ENCODE results near the gene COG6. TPM values are rescaled to one million over a fixed set of nuclear protein-coding genes. Genes with fewer than 3 reads are reported as not detected.

Gene COG6
- 13.1 and 16.9 TPM in 2 replicates for polyA plus RNA-seq (2012; rRNA removed)
- 14.8 and 15.9 TPM in 2 replicates for polyA plus RNA-seq (2012; cell fraction: cytosol; rRNA removed)
- polyA plus RNA-seq (2012; cell fraction: nucleus; rRNA removed): 7.9 and 16.7 TPM in 2 replicates

DNA sequence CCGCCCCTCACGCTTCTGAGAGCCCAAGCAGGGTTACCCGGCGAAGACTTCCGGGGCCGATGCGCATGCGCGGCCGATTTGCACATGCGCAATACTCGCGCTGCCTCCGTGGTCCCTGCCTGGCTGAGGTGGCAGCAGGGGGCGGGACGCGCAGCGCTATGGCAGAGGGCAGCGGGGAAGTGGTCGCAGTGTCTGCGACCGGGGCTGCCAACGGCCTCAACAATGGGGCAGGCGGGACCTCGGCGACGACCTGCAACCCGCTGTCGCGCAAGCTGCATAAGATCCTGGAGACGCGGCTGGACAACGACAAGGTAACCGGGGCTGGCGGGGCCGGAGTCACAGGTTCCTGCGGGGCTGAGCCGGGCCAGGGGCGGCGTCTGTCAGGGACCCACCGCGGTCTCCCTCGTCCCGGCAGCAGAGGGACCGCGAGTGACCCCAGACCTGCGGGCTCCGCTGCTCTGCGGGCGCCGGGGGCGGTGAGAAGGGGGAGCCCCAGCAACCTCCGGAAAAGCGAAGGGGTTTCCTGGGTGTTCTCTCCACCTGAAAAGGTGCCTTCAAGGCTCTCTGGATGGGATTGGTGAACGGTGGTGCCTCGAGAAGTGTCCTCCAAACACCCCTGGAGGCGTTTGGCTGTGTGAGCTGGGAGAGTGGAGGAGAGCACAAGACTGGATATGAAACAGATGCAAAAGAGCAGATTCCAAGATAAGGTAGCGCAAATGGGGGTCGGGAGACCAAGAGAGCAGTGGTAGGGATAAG is at the start of gene COG6:
Gene COG6 (plus strand): TSS at position 94 of the 756 bp plus-strand sequence. CDS start 65 bp downstream, at position 159.
- ChIA-PET CTCF (interaction anchor here (1.3 to 1.8 kb wide), 3 partner anchors 21 to 1122 kb away, joined by 3 to 5 read pairs (median 4); no protein-coding TSS in a partner anchor), POLR2A (no interaction called here)
- H3K9me3 ChIP-seq: no peaks in the 10 kb centered on the region
- H3K4me1 ChIP-seq (ENCODE audit: control insufficient read depth in 1 of 2, insufficient read depth in 2 of 2, low read depth in 1 of 2, low read length in 1 of 2): no peaks in the 10 kb centered on the region; a peak in 1 of 4 replicates
- peak; percentile 94 for DNase-seq
- H3K9ac ChIP-seq: peak within 1 kb of the TSS; percentile 75
- H3K4me2 ChIP-seq: peak within 1 kb of the TSS; percentile 95
- TF ChIP-seq GATA2 (CRISPR knock-in tag; IDR thresholded peaks at IDR 0.05): peak; percentile 72
- no peak; the same call in 1 of the 2 replicates for TF ChIP-seq GABPA (IDR thresholded peaks at IDR 0.05; ENCODE audit: low read depth)
- TF ChIP-seq, protein P1, sequence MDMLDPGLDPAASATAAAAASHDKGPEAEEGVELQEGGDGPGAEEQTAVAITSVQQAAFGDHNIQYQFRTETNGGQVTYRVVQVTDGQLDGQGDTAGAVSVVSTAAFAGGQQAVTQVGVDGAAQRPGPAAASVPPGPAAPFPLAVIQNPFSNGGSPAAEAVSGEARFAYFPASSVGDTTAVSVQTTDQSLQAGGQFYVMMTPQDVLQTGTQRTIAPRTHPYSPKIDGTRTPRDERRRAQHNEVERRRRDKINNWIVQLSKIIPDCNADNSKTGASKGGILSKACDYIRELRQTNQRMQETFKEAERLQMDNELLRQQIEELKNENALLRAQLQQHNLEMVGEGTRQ (IDR thresholded peaks at IDR 0.05; ENCODE audit: borderline replicate concordance, low read depth, low read length): no peak
- no peak for TF ChIP-seq FOXJ3 (CRISPR knock-in tag; IDR thresholded peaks at IDR 0.05)
- no peak for TF ChIP-seq TEAD4 (IDR thresholded peaks at IDR 0.05; ENCODE audit: borderline replicate concordance, insufficient read depth)
- TF ChIP-seq, protein P2, sequence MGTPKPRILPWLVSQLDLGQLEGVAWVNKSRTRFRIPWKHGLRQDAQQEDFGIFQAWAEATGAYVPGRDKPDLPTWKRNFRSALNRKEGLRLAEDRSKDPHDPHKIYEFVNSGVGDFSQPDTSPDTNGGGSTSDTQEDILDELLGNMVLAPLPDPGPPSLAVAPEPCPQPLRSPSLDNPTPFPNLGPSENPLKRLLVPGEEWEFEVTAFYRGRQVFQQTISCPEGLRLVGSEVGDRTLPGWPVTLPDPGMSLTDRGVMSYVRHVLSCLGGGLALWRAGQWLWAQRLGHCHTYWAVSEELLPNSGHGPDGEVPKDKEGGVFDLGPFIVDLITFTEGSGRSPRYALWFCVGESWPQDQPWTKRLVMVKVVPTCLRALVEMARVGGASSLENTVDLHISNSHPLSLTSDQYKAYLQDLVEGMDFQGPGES (IDR thresholded peaks at IDR 0.05; ENCODE audit: low read depth, low read length): no peak
- no peak for TF ChIP-seq SIN3A (IDR thresholded peaks at IDR 0.05; ENCODE audit: borderline replicate concordance, low read depth, low read length)
- TF ChIP-seq FOSL2 (IDR thresholded peaks at IDR 0.05; ENCODE audit: borderline replicate concordance, low read depth): no peak
- TF ChIP-seq EZH2phosphoT487 (IDR thresholded peaks at IDR 0.05; ENCODE audit: borderline replicate concordance, low read depth): no peak
- peak; percentile 63 for TF ChIP-seq ELF1 (IDR thresholded peaks at IDR 0.05)
- no peak for TF ChIP-seq NFIC (IDR thresholded peaks at IDR 0.05; ENCODE audit: borderline replicate concordance)
- no peak for TF ChIP-seq RCOR1 (IDR thresholded peaks at IDR 0.05; ENCODE audit: low read length)
- TF ChIP-seq YY1 (IDR thresholded peaks at IDR 0.05; ENCODE audit: low read depth): no peak
- TF ChIP-seq SMC3 (IDR thresholded peaks at IDR 0.05; ENCODE audit: low read depth, low read length): no peak
- no peak for TF ChIP-seq MEF2A (IDR thresholded peaks at IDR 0.05; ENCODE audit: borderline replicate concordance, low read depth)
- 0 out of 2 replicates have a peak, but pooled peaks have one; percentile 43 for TF ChIP-seq TAF1 (IDR thresholded peaks at IDR 0.05; ENCODE audit: borderline replicate concordance, low read depth, low read length)
- TF ChIP-seq, protein P3, sequence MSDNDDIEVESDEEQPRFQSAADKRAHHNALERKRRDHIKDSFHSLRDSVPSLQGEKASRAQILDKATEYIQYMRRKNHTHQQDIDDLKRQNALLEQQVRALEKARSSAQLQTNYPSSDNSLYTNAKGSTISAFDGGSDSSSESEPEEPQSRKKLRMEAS (IDR thresholded peaks at IDR 0.05; ENCODE audit: low read depth): 0 out of 2 replicates have a peak, but pooled peaks have one; percentile 49
- TF ChIP-seq MXI1 (IDR thresholded peaks at IDR 0.05; ENCODE audit: low read depth, low read length): peak; percentile 67
- TF ChIP-seq, protein P4, sequence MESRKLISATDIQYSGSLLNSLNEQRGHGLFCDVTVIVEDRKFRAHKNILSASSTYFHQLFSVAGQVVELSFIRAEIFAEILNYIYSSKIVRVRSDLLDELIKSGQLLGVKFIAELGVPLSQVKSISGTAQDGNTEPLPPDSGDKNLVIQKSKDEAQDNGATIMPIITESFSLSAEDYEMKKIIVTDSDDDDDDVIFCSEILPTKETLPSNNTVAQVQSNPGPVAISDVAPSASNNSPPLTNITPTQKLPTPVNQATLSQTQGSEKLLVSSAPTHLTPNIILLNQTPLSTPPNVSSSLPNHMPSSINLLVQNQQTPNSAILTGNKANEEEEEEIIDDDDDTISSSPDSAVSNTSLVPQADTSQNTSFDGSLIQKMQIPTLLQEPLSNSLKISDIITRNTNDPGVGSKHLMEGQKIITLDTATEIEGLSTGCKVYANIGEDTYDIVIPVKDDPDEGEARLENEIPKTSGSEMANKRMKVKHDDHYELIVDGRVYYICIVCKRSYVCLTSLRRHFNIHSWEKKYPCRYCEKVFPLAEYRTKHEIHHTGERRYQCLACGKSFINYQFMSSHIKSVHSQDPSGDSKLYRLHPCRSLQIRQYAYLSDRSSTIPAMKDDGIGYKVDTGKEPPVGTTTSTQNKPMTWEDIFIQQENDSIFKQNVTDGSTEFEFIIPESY (IDR thresholded peaks at IDR 0.05; ENCODE audit: borderline replicate concordance, low read depth): no peak
- TF ChIP-seq, protein P5, sequence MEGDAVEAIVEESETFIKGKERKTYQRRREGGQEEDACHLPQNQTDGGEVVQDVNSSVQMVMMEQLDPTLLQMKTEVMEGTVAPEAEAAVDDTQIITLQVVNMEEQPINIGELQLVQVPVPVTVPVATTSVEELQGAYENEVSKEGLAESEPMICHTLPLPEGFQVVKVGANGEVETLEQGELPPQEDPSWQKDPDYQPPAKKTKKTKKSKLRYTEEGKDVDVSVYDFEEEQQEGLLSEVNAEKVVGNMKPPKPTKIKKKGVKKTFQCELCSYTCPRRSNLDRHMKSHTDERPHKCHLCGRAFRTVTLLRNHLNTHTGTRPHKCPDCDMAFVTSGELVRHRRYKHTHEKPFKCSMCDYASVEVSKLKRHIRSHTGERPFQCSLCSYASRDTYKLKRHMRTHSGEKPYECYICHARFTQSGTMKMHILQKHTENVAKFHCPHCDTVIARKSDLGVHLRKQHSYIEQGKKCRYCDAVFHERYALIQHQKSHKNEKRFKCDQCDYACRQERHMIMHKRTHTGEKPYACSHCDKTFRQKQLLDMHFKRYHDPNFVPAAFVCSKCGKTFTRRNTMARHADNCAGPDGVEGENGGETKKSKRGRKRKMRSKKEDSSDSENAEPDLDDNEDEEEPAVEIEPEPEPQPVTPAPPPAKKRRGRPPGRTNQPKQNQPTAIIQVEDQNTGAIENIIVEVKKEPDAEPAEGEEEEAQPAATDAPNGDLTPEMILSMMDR (IDR thresholded peaks at IDR 0.05): peak; percentile 23
- TF ChIP-seq, protein P6, sequence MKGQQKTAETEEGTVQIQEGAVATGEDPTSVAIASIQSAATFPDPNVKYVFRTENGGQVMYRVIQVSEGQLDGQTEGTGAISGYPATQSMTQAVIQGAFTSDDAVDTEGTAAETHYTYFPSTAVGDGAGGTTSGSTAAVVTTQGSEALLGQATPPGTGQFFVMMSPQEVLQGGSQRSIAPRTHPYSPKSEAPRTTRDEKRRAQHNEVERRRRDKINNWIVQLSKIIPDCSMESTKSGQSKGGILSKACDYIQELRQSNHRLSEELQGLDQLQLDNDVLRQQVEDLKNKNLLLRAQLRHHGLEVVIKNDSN (IDR thresholded peaks at IDR 0.05; ENCODE audit: borderline replicate concordance, low read depth): no peak
- TF ChIP-seq NRF1 (IDR thresholded peaks at IDR 0.05; ENCODE audit: low read depth, low read length): peak; percentile 93
- peak; percentile 21; the same call in 1 of the 2 replicates for TF ChIP-seq POLR2AphosphoS5 (IDR thresholded peaks at IDR 0.05; ENCODE audit: low read depth, low read length)
- H3K36me3 ChIP-seq (replicated peaks in 1 of 2; ENCODE audit: control insufficient read depth in 1 of 2, insufficient read depth in 2 of 2, low read length in 1 of 2): peaks cover 14 to 15% of the 10 kb centered on the region in 2 experiments
- peak within 1 kb of the TSS; percentile 38 to 76; a peak in 3 of 4 replicates for H3K27ac ChIP-seq (ENCODE audit: low read depth in 2 of 2, low read length in 1 of 2)
- H3F3A ChIP-seq (replicated peaks; ENCODE audit: insufficient read depth): no peaks in the 10 kb centered on the region
- peaks cover 28% of the 10 kb centered on the region for H3K79me2 ChIP-seq (ENCODE audit: insufficient read depth)
- peak within 1 kb of the TSS; percentile 90 to 98 for H3K4me3 ChIP-seq (ENCODE audit: low read depth in 2 of 2, low read length in 1 of 2)
- under 1% methylated on average over 25 of the region's 59 CpGs for WGBS (ENCODE audit: low lambda C conversion rate)
- H3K27me3 ChIP-seq (ENCODE audit: insufficient read depth): no peaks in the 10 kb centered on the region
- H4K20me1 ChIP-seq (ENCODE audit: insufficient read depth): no peaks in the 10 kb centered on the region
- H2AFZ ChIP-seq (ENCODE audit: low read depth): peak within 1 kb of the TSS; percentile 93
- H3K9me2 ChIP-seq: no peaks in the 10 kb centered on the region
